GM06990 (cell line): ENCODE results near the gene PEPD.

ENCODE experiments used
- DNase-seq: peaks from one replicate; pipeline ENCODE4 v3.0.0-alpha.2; 2011; ENCODE audit not compliant: insufficient read length; ENCODE audit errors: extremely low read depth
- H3K27me3 ChIP-seq: replicated peaks from 2 replicates; pipeline ENCODE4 v1.6.0; 2011; ENCODE audit warnings: low read length; ENCODE audit not compliant: control insufficient read depth, insufficient read depth
- H3K36me3 ChIP-seq: 2 replicates; pipeline ENCODE4 v1.5.1; 2011; ENCODE audit warnings: low read length; ENCODE audit not compliant: control insufficient read depth, insufficient read depth
- H3K4me3 ChIP-seq: replicated peaks from 2 replicates; pipeline ENCODE4 v1.5.1; 2011; ENCODE audit warnings: low read depth, mild to moderate bottlenecking, control low read depth, low read length
- TF ChIP-seq, protein P1 (sequence below): IDR thresholded peaks from 2 replicates; pipeline ENCODE4 v1.5.1; 2011; ENCODE audit warnings: low read length, control low read depth, mild to moderate bottlenecking, inconsistent platforms; ENCODE audit not compliant: insufficient read depth, poor library complexity, severe bottlenecking

The PEPD gene

DNA sequence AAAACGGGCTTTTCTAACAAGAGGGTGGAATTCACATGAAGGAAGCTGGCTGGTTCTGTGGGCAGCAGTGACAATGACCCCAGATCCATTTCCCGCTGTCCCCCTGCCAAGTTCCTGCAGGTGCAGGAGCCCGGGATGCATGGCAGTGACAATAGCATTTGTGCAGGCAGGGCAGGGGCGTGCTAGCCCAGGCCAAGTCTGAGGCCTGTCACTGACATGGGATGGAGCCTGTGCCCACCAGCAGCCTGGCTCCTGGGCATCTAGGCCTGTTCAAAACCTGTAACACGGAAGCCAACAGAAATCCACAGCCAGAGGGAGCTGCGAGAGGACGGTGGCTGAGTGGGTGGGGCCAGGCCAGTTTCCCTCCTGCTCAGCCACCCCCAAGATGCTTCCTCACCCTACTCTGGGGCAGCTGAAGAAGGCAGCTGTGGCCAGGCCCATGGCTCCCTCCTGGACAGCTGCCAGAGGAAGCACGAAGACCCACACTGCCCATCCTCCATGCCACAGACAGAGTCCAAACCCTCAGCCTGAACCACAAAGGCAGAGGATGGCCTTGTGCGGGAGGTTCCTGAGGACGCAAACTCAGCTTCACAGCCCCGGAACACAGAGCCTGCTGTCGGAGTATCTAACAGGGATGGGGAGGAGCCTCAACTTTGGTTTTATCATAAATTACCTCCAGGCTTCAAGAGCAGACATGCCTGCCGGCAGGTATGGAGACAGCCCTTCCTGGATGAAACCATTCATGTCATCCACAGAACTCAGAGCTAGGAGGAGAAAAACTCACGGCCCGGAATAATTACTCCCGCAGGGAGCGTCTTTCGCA, 74.0 kb downstream of the PEPD start:
- H3K27me3 ChIP-seq: no peaks in the 10 kb centered on the region
- TF ChIP-seq, protein P1, sequence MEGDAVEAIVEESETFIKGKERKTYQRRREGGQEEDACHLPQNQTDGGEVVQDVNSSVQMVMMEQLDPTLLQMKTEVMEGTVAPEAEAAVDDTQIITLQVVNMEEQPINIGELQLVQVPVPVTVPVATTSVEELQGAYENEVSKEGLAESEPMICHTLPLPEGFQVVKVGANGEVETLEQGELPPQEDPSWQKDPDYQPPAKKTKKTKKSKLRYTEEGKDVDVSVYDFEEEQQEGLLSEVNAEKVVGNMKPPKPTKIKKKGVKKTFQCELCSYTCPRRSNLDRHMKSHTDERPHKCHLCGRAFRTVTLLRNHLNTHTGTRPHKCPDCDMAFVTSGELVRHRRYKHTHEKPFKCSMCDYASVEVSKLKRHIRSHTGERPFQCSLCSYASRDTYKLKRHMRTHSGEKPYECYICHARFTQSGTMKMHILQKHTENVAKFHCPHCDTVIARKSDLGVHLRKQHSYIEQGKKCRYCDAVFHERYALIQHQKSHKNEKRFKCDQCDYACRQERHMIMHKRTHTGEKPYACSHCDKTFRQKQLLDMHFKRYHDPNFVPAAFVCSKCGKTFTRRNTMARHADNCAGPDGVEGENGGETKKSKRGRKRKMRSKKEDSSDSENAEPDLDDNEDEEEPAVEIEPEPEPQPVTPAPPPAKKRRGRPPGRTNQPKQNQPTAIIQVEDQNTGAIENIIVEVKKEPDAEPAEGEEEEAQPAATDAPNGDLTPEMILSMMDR: no peak
- no peak for DNase-seq
- H3K36me3 ChIP-seq: no peaks in the 10 kb centered on the region; the same call in 1 of the 2 replicates
- no peak overlapping the region for H3K4me3 ChIP-seq

DNA sequence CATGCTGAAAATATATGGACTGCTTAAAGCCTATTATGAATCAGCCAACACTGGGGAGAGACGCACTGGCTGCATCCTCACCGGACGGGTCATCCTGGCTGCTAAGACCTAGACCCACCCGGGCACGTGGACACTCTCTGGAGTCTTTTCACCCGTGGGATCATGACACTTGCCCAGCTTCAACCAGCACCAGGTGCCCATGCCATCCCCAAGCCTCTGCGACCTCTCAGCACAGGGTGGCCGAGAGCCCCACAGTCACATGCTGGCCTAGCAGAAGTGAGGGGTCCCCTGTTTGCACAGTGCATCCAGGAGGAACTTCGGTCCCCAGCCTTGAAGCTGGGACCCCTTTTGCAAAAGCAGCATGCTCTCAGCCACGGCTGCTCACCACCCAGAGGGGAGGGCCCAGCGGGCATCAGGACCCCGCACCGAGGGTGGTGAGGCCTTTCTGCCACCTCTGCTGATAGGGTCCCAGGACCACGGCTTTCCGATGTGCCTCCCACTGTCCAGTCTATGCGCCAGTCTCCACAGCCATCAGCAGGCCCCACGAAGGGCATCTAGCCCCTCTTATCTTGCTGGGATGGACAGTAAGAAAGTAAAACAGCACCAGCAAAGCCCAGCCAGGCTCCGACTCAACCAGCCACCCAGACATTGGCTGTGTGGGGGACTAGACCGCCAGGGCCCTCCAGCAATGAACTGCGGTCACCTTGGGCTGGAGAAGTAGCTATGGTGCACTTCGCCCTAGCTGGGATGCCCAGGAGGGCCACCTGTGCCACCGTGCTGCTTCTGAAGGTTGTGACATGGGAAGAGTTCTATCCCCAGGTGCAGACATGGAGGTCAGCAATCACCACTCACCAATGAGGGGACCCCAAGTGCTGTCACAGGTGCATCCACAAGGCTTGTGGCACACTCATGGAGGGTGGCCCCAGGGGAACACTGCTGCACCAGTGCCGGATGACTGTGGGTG, 75.0 kb downstream of the PEPD start:
- no peak for DNase-seq
- no peaks in the 10 kb centered on the region; the same call in 1 of the 2 replicates for H3K36me3 ChIP-seq
- TF ChIP-seq, protein P1: no peak
- H3K27me3 ChIP-seq: no peaks in the 10 kb centered on the region
- H3K4me3 ChIP-seq: no peak overlapping the region

DNA sequence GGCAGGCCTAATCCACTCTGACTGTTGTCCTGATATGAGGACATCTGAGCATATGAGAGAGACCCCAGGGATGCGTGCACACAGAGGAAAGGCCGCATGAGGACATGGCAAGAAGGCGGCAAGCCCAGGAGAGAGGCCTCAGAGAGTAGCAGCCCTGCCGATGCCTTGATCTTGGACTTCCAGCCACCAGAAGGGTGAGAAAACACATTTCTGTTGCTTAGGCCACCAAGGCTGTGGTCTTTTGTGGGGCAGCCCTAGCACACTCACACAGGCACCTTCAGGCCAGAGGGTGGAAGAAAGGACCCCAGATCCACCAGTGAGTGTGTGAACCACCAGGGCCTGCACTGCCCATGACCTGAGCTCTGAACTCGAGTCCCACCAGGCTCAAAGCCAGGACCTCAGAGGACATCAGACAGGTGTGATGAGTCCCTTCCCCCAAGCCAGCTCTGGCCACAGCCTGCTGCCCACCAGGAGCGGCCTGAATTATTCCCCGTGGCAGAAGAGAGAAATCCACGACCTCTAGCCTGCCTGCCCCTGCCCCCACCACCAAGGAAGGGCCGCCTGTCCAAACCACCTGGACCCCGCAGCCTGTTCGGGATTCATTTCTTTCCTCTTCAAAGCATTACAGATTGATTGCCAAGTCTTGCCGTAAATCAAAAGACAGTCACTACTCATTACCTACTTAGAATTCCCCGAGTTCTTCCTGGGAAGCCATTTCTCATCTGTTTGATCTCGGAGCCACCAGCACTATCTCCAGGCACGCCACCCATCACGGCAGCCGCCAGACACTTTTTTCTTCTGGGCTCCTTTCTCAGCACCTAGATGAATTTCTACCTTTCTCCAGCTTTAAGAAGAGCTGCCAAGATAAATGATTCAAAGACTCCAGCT, 75.9 kb downstream of the PEPD start:
- H3K4me3 ChIP-seq: no peak overlapping the region
- TF ChIP-seq, protein P1: no peak
- no peak for DNase-seq
- H3K27me3 ChIP-seq: no peaks in the 10 kb centered on the region
- no peaks in the 10 kb centered on the region; the same call in 1 of the 2 replicates for H3K36me3 ChIP-seq

DNA sequence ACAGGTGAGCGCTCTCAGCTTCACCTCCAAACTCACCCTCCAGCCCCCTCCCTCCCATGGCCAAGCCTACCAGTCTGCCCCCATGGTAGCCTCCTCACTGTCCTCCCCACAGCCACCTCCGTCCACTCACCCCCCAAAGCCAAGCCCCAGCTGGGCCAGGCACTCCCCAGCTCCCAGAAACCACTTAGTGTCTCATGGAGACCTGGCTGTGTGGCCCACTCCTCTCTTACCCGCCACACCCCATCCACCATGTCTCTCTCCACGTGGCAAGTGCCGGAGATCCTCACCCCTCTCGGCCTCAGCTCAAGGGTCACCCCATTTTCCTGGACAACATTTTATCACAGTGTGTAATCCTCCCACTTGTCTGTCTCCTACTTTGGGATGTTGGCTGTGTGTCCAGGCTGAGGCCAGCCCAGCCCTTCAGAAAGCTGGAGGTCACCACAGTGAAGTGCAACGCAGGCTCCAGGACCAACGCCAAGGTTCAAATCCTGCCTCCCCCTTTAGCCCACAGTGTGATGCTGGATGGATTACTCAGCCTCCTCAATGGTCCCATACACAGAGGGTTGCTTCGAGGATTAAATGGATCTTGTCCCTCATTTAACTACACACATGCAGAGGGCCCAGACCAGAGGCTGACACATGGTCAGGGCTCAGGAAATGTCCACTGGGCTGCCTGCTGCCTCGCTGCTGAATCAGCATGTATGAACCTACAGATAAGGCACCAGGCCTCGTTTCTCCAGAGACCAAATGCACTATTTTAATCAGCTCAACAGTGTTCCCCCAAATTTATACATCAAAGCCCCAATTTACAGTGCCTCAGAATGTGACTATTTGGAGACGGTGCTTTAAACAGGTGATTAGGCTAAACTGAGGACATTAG, 76.8 kb downstream of the PEPD start:
- no peak for DNase-seq
- Histone ChIP-seq H3K4me3 (no peak overlapping the region), H3K36me3 (no peaks in the 10 kb centered on the region; the same call in 1 of the 2 replicates), H3K27me3 (no peaks in the 10 kb centered on the region)
- TF ChIP-seq, protein P1: no peak
